Brain microvascular endothelial cell (primary cell): ENCODE results near the gene FAM171A2.
"Not testable (repeated sequence)": the region's sequence is repeated elsewhere in the genome, so short reads cannot be mapped to it uniquely, and the experiment has no call there.

Experiments used
- DNase-seq: peaks from one replicate; pipeline ENCODE4 v3.0.0-alpha.2; 2020
- H3K27ac ChIP-seq: fragments of 250-450 bp; sonication (Bioruptor Pico); 2 replicates; pipeline ENCODE4 v1.5.1; 2020; ENCODE audit warnings: mild to moderate bottlenecking, moderate library complexity
- H3K27me3 ChIP-seq: fragments of 250-450 bp; sonication (Bioruptor Pico); replicated peaks from 2 replicates; pipeline ENCODE4 v1.5.1; 2020; ENCODE audit warnings: mild to moderate bottlenecking
- H3K36me3 ChIP-seq: fragments of 250-450 bp; sonication (Bioruptor Pico); replicated peaks from 2 replicates; pipeline ENCODE4 v1.5.1; 2020; ENCODE audit warnings: mild to moderate bottlenecking
- H3K4me3 ChIP-seq: 2 replicates; pipeline ENCODE4 v1.5.1; 2011; ENCODE audit warnings: low read depth, mild to moderate bottlenecking, control low read depth, low read length, moderate library complexity
- in situ Hi-C: cut with HindIII; loops from 2 replicates; pipeline ENCODE4 v1.10.0; 2017; ENCODE audit warnings: low sequenced_read_pairs, low pct_ligation_motif_present
- TF ChIP-seq, protein P1 (sequence below): IDR thresholded peaks from 2 replicates; pipeline ENCODE4 v1.5.1; 2011; ENCODE audit warnings: low read depth, mild to moderate bottlenecking, moderate library complexity, low read length, control low read depth, inconsistent platforms; ENCODE audit errors: missing control alignments

Gene FAM171A2

DNA sequence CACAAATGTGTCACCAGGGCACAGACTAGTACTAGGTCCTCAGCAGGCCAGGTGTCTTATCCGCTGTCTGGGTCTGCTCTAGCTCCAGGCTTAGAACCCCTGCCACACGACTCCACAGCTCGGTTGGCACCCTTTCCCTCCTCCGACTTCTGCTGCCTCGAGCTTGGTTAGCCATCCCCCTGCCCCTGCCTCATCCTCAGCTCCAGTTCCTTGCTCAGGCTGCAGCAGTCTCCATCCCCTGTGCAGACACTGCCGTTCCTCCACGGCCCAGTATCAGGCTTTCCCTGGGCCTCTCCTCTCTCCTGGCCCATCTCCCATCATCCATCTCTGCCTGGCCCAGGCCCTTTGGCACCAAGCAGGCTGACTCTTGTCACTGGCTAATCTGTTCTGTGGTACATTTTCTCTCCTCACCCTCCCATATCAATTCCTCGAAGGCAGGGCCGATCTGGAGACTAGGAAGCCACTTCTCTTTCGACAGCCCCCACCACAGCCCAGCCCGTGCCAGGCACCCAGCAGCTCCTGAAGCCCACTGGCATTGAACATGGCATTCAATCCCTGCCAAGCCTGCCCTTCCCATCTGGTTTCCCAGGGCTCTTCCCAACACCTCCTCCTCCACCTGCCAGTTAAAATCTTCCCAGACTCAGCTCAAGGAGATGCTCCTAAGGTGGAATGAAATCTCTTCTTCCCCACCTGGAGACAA is 20.0 kb downstream of the FAM171A2 start:
- H3K27ac ChIP-seq: no peak overlapping the region
- DNase-seq: no peak
- in situ Hi-C loops: no loop called here
- H3K27me3 ChIP-seq: no peaks in the 10 kb centered on the region
- H3K36me3 ChIP-seq: no peaks in the 10 kb centered on the region
- TF ChIP-seq, protein P1, sequence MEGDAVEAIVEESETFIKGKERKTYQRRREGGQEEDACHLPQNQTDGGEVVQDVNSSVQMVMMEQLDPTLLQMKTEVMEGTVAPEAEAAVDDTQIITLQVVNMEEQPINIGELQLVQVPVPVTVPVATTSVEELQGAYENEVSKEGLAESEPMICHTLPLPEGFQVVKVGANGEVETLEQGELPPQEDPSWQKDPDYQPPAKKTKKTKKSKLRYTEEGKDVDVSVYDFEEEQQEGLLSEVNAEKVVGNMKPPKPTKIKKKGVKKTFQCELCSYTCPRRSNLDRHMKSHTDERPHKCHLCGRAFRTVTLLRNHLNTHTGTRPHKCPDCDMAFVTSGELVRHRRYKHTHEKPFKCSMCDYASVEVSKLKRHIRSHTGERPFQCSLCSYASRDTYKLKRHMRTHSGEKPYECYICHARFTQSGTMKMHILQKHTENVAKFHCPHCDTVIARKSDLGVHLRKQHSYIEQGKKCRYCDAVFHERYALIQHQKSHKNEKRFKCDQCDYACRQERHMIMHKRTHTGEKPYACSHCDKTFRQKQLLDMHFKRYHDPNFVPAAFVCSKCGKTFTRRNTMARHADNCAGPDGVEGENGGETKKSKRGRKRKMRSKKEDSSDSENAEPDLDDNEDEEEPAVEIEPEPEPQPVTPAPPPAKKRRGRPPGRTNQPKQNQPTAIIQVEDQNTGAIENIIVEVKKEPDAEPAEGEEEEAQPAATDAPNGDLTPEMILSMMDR: no peak
- H3K4me3 ChIP-seq: no peak overlapping the region

DNA sequence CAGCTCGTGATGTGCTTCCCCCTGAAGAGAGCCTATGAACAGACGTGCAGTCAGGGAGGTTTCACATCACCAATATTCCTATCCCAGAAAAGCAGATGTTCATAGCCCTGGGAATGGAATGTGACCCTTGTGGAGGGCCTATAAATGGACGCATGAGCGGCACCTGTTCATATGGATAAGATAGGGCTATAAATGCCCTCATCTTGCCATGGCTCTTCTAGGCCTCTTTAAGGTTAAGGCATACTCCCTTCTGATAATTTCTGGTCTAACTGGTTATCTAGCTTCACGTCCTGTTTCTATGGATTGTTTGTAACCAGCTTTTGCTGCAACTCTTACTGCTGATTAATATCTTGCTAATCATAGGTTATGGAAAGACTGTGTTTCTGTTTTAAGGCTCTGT is 23.1 kb downstream of the FAM171A2 start:
- H3K27me3 ChIP-seq, in situ Hi-C loops, DNase-seq, H3K27ac ChIP-seq, H3K36me3 ChIP-seq, H3K4me3 ChIP-seq: not testable (repeated sequence)

DNA sequence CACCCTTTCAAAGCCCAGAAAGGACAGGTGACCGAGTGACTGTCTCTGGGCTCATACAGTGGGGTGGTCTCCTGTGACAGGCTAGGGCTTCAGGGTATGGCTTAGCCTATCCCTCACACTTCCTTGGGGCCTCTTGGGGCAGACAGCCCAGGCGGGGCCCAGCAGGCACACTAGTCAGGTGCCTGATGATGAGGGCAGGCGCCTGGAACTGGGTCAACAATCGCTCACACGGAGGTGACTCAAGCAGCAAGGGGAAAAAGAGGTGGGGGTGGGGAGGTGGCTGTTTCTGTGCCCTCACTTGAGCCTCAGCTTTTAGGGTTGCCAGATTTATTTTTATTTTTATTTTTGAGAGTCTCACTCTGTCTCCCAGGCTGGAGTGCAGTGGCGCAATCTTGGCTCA is 25.0 kb downstream of the FAM171A2 start:
- peaks cover 2% of the 10 kb centered on the region for H3K27me3 ChIP-seq
- no peak overlapping the region for H3K27ac ChIP-seq
- no peak overlapping the region for H3K4me3 ChIP-seq
- in situ Hi-C loops: no loop called here
- DNase-seq: no peak
- TF ChIP-seq, protein P1: no peak
- H3K36me3 ChIP-seq: no peaks in the 10 kb centered on the region

DNA sequence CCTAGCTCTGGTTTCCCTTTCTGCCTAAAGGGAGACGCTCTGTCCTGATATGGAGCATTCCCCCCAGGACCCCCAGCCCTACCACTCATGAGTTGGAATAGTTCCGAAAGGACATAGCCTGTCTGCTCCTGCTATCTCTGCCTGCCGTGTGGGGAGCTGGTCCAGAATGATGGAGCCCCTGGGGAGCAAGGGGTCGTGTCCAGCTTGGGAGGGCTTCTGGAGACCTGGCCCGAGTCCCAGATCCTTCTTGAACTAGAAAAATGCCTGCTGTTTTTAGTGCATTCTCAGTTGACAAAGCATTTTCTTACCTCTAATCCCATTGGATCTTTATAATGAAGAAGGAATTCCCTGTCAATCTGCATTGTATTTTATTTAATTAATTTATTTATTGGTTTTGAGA is 27.7 kb downstream of the FAM171A2 start:
- Histone ChIP-seq H3K27me3 (peaks cover 2% of the 10 kb centered on the region), H3K4me3 (no peak overlapping the region), H3K27ac (no peak overlapping the region), H3K36me3 (no peaks in the 10 kb centered on the region)
- DNase-seq: no peak
- in situ Hi-C loops: no loop called here
- TF ChIP-seq, protein P1: no peak

DNA sequence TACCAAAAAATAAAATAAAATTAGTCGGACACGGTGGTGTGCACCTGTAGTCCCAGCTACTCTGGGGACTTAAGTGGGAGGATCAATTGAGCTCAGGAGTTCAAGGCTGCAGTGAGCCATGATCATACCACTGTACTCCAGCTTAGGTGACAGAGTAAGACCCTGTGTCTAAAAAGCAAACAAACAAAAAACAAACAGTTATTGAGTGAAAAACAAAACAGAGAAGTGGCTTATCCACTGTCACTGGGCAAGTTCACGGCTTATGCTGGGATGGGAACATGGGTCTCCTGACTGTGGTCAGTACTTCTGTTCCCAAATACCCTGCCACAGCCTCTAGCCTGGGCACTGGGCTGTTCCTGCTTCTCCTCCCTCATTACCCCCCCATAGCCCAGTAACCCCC is 28.1 kb downstream of the FAM171A2 start:
- Histone ChIP-seq H3K36me3 (no peaks in the 10 kb centered on the region), H3K27me3 (peaks cover 2% of the 10 kb centered on the region), H3K4me3 (no peak overlapping the region), H3K27ac (no peak overlapping the region)
- no peak for DNase-seq
- TF ChIP-seq, protein P1: no peak
- in situ Hi-C loops: no loop called here

DNA sequence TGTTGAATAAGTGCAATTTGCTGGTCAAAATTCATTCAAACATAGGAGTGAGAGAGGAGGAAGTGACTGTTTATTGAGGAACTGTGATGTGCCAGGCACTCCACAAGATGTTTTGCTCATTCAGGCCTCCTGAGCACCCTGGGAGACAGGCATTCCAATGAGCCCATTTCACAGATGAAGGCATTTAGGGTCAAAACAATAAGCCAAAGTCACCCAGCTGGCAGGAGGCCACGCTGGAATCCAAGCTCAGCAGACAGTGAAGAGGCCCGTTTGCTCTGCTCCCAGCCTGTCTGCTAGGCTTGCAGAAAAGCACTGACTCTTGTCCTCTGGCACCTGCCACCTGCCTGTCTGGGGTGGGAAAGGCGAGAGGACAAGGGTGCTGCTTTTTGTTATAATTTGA is 28.9 kb downstream of the FAM171A2 start:
- H3K27ac ChIP-seq: no peak overlapping the region
- peaks cover 2% of the 10 kb centered on the region for H3K27me3 ChIP-seq
- DNase-seq: no peak
- H3K4me3 ChIP-seq: no peak overlapping the region
- in situ Hi-C loops: no loop called here
- no peaks in the 10 kb centered on the region for H3K36me3 ChIP-seq
- TF ChIP-seq, protein P1: no peak
